ENCODE measurements around the gene CCDC3. TPM values are rescaled to one million over a fixed set of nuclear protein-coding genes. Genes with fewer than 3 reads are reported as not detected.

CCDC3 gene
- polyA plus RNA-seq, 1 donor: 8.4 TPM

GRCh38 chr10:12929381-12929780, 72.1 kb downstream of the CCDC3 start:
- Histone ChIP-seq H3K36me3 (ENCODE audit: control insufficient read depth, insufficient read depth, low read length) (no peaks in the 10 kb centered on the region), H3K4me3 (ENCODE audit: low read length) (no peak overlapping the region), H3K27me3 (ENCODE audit: control insufficient read depth, insufficient read depth, low read length) (no peaks in the 10 kb centered on the region), H3K4me1 (ENCODE audit: control insufficient read depth, insufficient read depth, low read length) (no peaks in the 10 kb centered on the region), H3K9me3 (ENCODE audit: control insufficient read depth, low read depth, low read length) (no peaks in the 10 kb centered on the region), H3K27ac (ENCODE audit: low read length) (no peak overlapping the region)
- no peak for DNase-seq
- WGBS (ENCODE audit: insufficient coverage, low lambda C conversion rate): no CpG with 5 or more reads among the region's 2 CpGs

- Histone ChIP-seq H3K4me3 (ENCODE audit: low read length) (no peak overlapping the region), H3K36me3 (ENCODE audit: control insufficient read depth, insufficient read depth, low read length) (no peaks in the 10 kb centered on the region), H3K4me1 (ENCODE audit: control insufficient read depth, insufficient read depth, low read length) (no peaks in the 10 kb centered on the region), H3K9me3 (ENCODE audit: control insufficient read depth, low read depth, low read length) (no peaks in the 10 kb centered on the region), H3K27me3 (ENCODE audit: control insufficient read depth, insufficient read depth, low read length) (no peaks in the 10 kb centered on the region), H3K27ac (ENCODE audit: low read length) (no peak overlapping the region)
- DNase-seq: no peak
- no CpG with 5 or more reads among the region's 6 CpGs for WGBS (ENCODE audit: insufficient coverage, low lambda C conversion rate)
These were observed 72.9 kb downstream of the CCDC3 start for GRCh38 chr10:12928571-12928970.

GRCh38 chr10:12927896-12928295, 73.6 kb downstream of the CCDC3 start:
- no peak for DNase-seq
- WGBS (ENCODE audit: insufficient coverage, low lambda C conversion rate): no CpG with 5 or more reads among the region's 1 CpG
- no peaks in the 10 kb centered on the region for H3K4me1 ChIP-seq (ENCODE audit: control insufficient read depth, insufficient read depth, low read length)
- no peak overlapping the region for H3K4me3 ChIP-seq (ENCODE audit: low read length)
- H3K36me3 ChIP-seq (ENCODE audit: control insufficient read depth, insufficient read depth, low read length): no peaks in the 10 kb centered on the region
- no peaks in the 10 kb centered on the region for H3K9me3 ChIP-seq (ENCODE audit: control insufficient read depth, low read depth, low read length)
- no peaks in the 10 kb centered on the region for H3K27me3 ChIP-seq (ENCODE audit: control insufficient read depth, insufficient read depth, low read length)
- H3K27ac ChIP-seq (ENCODE audit: low read length): no peak overlapping the region

- Histone ChIP-seq H3K27ac (ENCODE audit: low read length) (no peak overlapping the region), H3K4me3 (ENCODE audit: low read length) (no peak overlapping the region), H3K27me3 (ENCODE audit: control insufficient read depth, insufficient read depth, low read length) (peaks cover 2% of the 10 kb centered on the region), H3K4me1 (ENCODE audit: control insufficient read depth, insufficient read depth, low read length) (no peaks in the 10 kb centered on the region), H3K9me3 (ENCODE audit: control insufficient read depth, low read depth, low read length) (no peaks in the 10 kb centered on the region), H3K36me3 (ENCODE audit: control insufficient read depth, insufficient read depth, low read length) (no peaks in the 10 kb centered on the region)
- 100% methylated on average over 1 of the region's 1 CpG for WGBS (ENCODE audit: insufficient coverage, low lambda C conversion rate)
- DNase-seq: no peak
These were observed 75.7 kb downstream of the CCDC3 start for GRCh38 chr10:12925845-12926244.

- Histone ChIP-seq H3K27ac (ENCODE audit: low read length) (no peak overlapping the region), H3K4me1 (ENCODE audit: control insufficient read depth, insufficient read depth, low read length) (no peaks in the 10 kb centered on the region), H3K9me3 (ENCODE audit: control insufficient read depth, low read depth, low read length) (no peaks in the 10 kb centered on the region), H3K4me3 (ENCODE audit: low read length) (no peak overlapping the region), H3K36me3 (ENCODE audit: control insufficient read depth, insufficient read depth, low read length) (no peaks in the 10 kb centered on the region), H3K27me3 (ENCODE audit: control insufficient read depth, insufficient read depth, low read length) (peaks cover 2% of the 10 kb centered on the region)
- 100% methylated on average over 3 of the region's 5 CpGs for WGBS (ENCODE audit: insufficient coverage, low lambda C conversion rate)
- no peak for DNase-seq
These were observed 76.6 kb downstream of the CCDC3 start for GRCh38 chr10:12924911-12925310.

- Histone ChIP-seq H3K36me3 (ENCODE audit: control insufficient read depth, insufficient read depth, low read length) (no peaks in the 10 kb centered on the region), H3K27ac (ENCODE audit: low read length) (no peak overlapping the region), H3K9me3 (ENCODE audit: control insufficient read depth, low read depth, low read length) (no peaks in the 10 kb centered on the region), H3K4me3 (ENCODE audit: low read length) (no peak overlapping the region), H3K4me1 (ENCODE audit: control insufficient read depth, insufficient read depth, low read length) (no peaks in the 10 kb centered on the region), H3K27me3 (ENCODE audit: control insufficient read depth, insufficient read depth, low read length) (peaks cover 2% of the 10 kb centered on the region)
- WGBS (ENCODE audit: insufficient coverage, low lambda C conversion rate): no CpG with 5 or more reads among the region's 13 CpGs
- peak in 1 of 2 donors; percentile 11 for DNase-seq
These were observed 79.2 kb downstream of the CCDC3 start for GRCh38 chr10:12922117-12922900.

GRCh38 chr10:12921163-12921562, 80.3 kb downstream of the CCDC3 start:
- H3K27me3 ChIP-seq (ENCODE audit: control insufficient read depth, insufficient read depth, low read length): peaks cover 2% of the 10 kb centered on the region
- no peaks in the 10 kb centered on the region for H3K4me1 ChIP-seq (ENCODE audit: control insufficient read depth, insufficient read depth, low read length)
- DNase-seq: no peak
- H3K36me3 ChIP-seq (ENCODE audit: control insufficient read depth, insufficient read depth, low read length): no peaks in the 10 kb centered on the region
- H3K9me3 ChIP-seq (ENCODE audit: control insufficient read depth, low read depth, low read length): no peaks in the 10 kb centered on the region
- 80% methylated on average over 1 of the region's 6 CpGs for WGBS (ENCODE audit: insufficient coverage, low lambda C conversion rate)
- H3K27ac ChIP-seq (ENCODE audit: low read length): no peak overlapping the region
- H3K4me3 ChIP-seq (ENCODE audit: low read length): no peak overlapping the region

GRCh38 chr10:12919574-12919973, 81.9 kb downstream of the CCDC3 start:
- Histone ChIP-seq H3K4me3 (ENCODE audit: low read length) (no peak overlapping the region), H3K36me3 (ENCODE audit: control insufficient read depth, insufficient read depth, low read length) (no peaks in the 10 kb centered on the region), H3K9me3 (ENCODE audit: control insufficient read depth, low read depth, low read length) (no peaks in the 10 kb centered on the region), H3K27ac (ENCODE audit: low read length) (no peak overlapping the region), H3K27me3 (ENCODE audit: control insufficient read depth, insufficient read depth, low read length) (peaks cover 2% of the 10 kb centered on the region), H3K4me1 (ENCODE audit: control insufficient read depth, insufficient read depth, low read length) (no peaks in the 10 kb centered on the region)
- DNase-seq: no peak
- WGBS (ENCODE audit: insufficient coverage, low lambda C conversion rate): no CpG with 5 or more reads among the region's 6 CpGs

GRCh38 chr10:12916587-12916986, 84.9 kb downstream of the CCDC3 start:
- H3K4me1 ChIP-seq (ENCODE audit: control insufficient read depth, insufficient read depth, low read length): no peaks in the 10 kb centered on the region
- H3K27me3 ChIP-seq (ENCODE audit: control insufficient read depth, insufficient read depth, low read length): no peaks in the 10 kb centered on the region
- DNase-seq: no peak
- no peaks in the 10 kb centered on the region for H3K9me3 ChIP-seq (ENCODE audit: control insufficient read depth, low read depth, low read length)
- WGBS (ENCODE audit: insufficient coverage, low lambda C conversion rate): no CpG with 5 or more reads among the region's 4 CpGs
- H3K36me3 ChIP-seq (ENCODE audit: control insufficient read depth, insufficient read depth, low read length): no peaks in the 10 kb centered on the region
- H3K27ac ChIP-seq (ENCODE audit: low read length): no peak overlapping the region
- no peak overlapping the region for H3K4me3 ChIP-seq (ENCODE audit: low read length)

GRCh38 chr10:12915637-12916168, 85.8 kb downstream of the CCDC3 start:
- no peak overlapping the region for H3K4me3 ChIP-seq (ENCODE audit: low read length)
- H3K36me3 ChIP-seq (ENCODE audit: control insufficient read depth, insufficient read depth, low read length): no peaks in the 10 kb centered on the region
- no CpG with 5 or more reads among the region's 3 CpGs for WGBS (ENCODE audit: insufficient coverage, low lambda C conversion rate)
- H3K27me3 ChIP-seq (ENCODE audit: control insufficient read depth, insufficient read depth, low read length): no peaks in the 10 kb centered on the region
- H3K4me1 ChIP-seq (ENCODE audit: control insufficient read depth, insufficient read depth, low read length): no peaks in the 10 kb centered on the region
- DNase-seq: no peak
- no peak overlapping the region for H3K27ac ChIP-seq (ENCODE audit: low read length)
- H3K9me3 ChIP-seq (ENCODE audit: control insufficient read depth, low read depth, low read length): no peaks in the 10 kb centered on the region

- no peaks in the 10 kb centered on the region for H3K4me1 ChIP-seq (ENCODE audit: control insufficient read depth, insufficient read depth, low read length)
- no peak for DNase-seq
- H3K27ac ChIP-seq (ENCODE audit: low read length): no peak overlapping the region
- no peaks in the 10 kb centered on the region for H3K9me3 ChIP-seq (ENCODE audit: control insufficient read depth, low read depth, low read length)
- no peaks in the 10 kb centered on the region for H3K36me3 ChIP-seq (ENCODE audit: control insufficient read depth, insufficient read depth, low read length)
- 80% methylated on average over 1 of the region's 2 CpGs for WGBS (ENCODE audit: insufficient coverage, low lambda C conversion rate)
- peaks cover 7% of the 10 kb centered on the region for H3K27me3 ChIP-seq (ENCODE audit: control insufficient read depth, insufficient read depth, low read length)
- H3K4me3 ChIP-seq (ENCODE audit: low read length): no peak overlapping the region
These were observed 87.4 kb downstream of the CCDC3 start for GRCh38 chr10:12914111-12914510.

All from large intestine (tissue), 3 donors.